GM23338 (cell line): ENCODE results near the gene TLR9. TPM values are rescaled to one million over a fixed set of nuclear protein-coding genes. Genes with fewer than 3 reads are reported as not detected.

ENCODE experiments used
- ATAC-seq: fragments of 200-7000 bp; cut with Tn5 transposase; 3 replicates; pipeline ENCODE4 v1.9.1; 2020
- DNase-seq: peaks from one replicate; pipeline ENCODE4 v3.0.0-alpha.2; 2015; ENCODE audit warnings: low spot score
- H2AFZ ChIP-seq: fragments of 200-600 bp; sonication (generic); 2 replicates; pipeline ENCODE4 v1.8.0; 2016; ENCODE audit warnings: antibody characterized with exemption, mild to moderate bottlenecking, moderate library complexity
- H3F3A ChIP-seq: fragments of 200-600 bp; sonication (generic); replicated peaks from 2 replicates; pipeline ENCODE4 v1.8.0; 2017; ENCODE audit warnings: antibody characterized with exemption, mixed run types, low read depth
- H3K27ac ChIP-seq: fragments of 200-600 bp; sonication (generic); 2 replicates; pipeline ENCODE4 v1.6.1; 2016; ENCODE audit warnings: low read depth
- H3K27me3 ChIP-seq: fragments of 200-600 bp; sonication (generic); 2 replicates; pipeline ENCODE4 v1.8.0; 2016; ENCODE audit warnings: mild to moderate bottlenecking, mixed run types, moderate library complexity; ENCODE audit not compliant: insufficient read depth
- H3K36me3 ChIP-seq: fragments of 200-600 bp; sonication (generic); 2 replicates; pipeline ENCODE4 v1.8.0; 2016; ENCODE audit warnings: mild to moderate bottlenecking; ENCODE audit not compliant: insufficient read depth
- H3K4me1 ChIP-seq: fragments of 200-600 bp; sonication (generic); 2 replicates; pipeline ENCODE4 v1.8.0; 2016; ENCODE audit warnings: mild to moderate bottlenecking, moderate library complexity; ENCODE audit not compliant: insufficient read depth
- H3K4me2 ChIP-seq: fragments of 200-600 bp; sonication (generic); 2 replicates; pipeline ENCODE4 v1.7.1; 2017; ENCODE audit warnings: mixed run types
- H3K4me3 ChIP-seq: fragments of 200-600 bp; sonication (generic); 2 replicates; pipeline ENCODE4 v1.6.1; 2016; ENCODE audit warnings: mixed run types
- H3K79me2 ChIP-seq: fragments of 200-600 bp; sonication (generic); replicated peaks from 2 replicates; pipeline ENCODE4 v1.8.0; 2017; ENCODE audit warnings: mild to moderate bottlenecking; ENCODE audit not compliant: insufficient read depth
- H3K9me2 ChIP-seq: fragments of 200-600 bp; sonication (generic); 2 replicates; pipeline ENCODE4 v1.8.0; 2017; ENCODE audit not compliant: insufficient read depth
- H4K20me1 ChIP-seq: fragments of 200-600 bp; sonication (generic); replicated peaks from 2 replicates; pipeline ENCODE4 v1.8.0; 2017; ENCODE audit warnings: mild to moderate bottlenecking; ENCODE audit not compliant: insufficient read depth
- H3K27ac Mint-ChIP-seq: 2 replicates; pipeline ENCODE4 v1.8.0; 2020; ENCODE audit warnings: inconsistent platforms, mild to moderate bottlenecking, moderate library complexity, mixed read lengths
- H3K27me3 Mint-ChIP-seq: 3 replicates; pipeline ENCODE4 v1.8.0; 2022; ENCODE audit warnings: low read depth, mild to moderate bottlenecking, moderate library complexity, mixed read lengths, inconsistent platforms; ENCODE audit not compliant: insufficient read depth, poor library complexity
- H3K36me3 Mint-ChIP-seq: 3 replicates; pipeline ENCODE4 v1.8.0; 2021; ENCODE audit warnings: low read depth, mild to moderate bottlenecking, inconsistent platforms, moderate library complexity, mixed read lengths
- H3K4me1 Mint-ChIP-seq: 3 replicates; pipeline ENCODE4 v1.8.0; 2020; ENCODE audit warnings: mild to moderate bottlenecking, inconsistent platforms, mixed read lengths
- H3K4me3 Mint-ChIP-seq: 3 replicates; pipeline ENCODE4 v1.8.0; 2021; ENCODE audit warnings: moderate library complexity, mild to moderate bottlenecking, inconsistent platforms, mixed read lengths
- H3K9me3 Mint-ChIP-seq: 3 replicates; pipeline ENCODE4 v1.8.0; 2020; ENCODE audit warnings: moderate library complexity, mild to moderate bottlenecking, inconsistent platforms, mixed read lengths
- CREB1 ChIP-seq: fragments of 250-450 bp; sonication (Bioruptor Pico); IDR thresholded peaks from 2 replicates; pipeline ENCODE4 v1.5.0; 2020; ENCODE audit warnings: low read depth, mild to moderate bottlenecking, moderate library complexity
- CTCF ChIP-seq, 2 experiments: fragments of 200-600 bp in 1 of 2; sonication (generic) in 1 of 2; conservative IDR thresholded peaks; 2 replicates each; pipeline versions ENCODE4 v1.5.1 to v1.6.1; 2016 to 2017; ENCODE audit warnings: antibody characterized with exemption in 2 of 2, low read depth in 2 of 2, mild to moderate bottlenecking in 2 of 2, moderate library complexity in 1 of 2
- ETS1 ChIP-seq: IDR thresholded peaks from 2 replicates; pipeline ENCODE4 v1.6.1; 2016; ENCODE audit warnings: antibody characterized with exemption
- EZH2phosphoT487 ChIP-seq: fragments of 200-600 bp; sonication (generic); IDR thresholded peaks from one replicate; pipeline ENCODE4 v1.8.1; 2018; ENCODE audit warnings: antibody characterized with exemption; ENCODE audit not compliant: unreplicated experiment
- NANOG ChIP-seq: IDR thresholded peaks from 2 replicates; pipeline ENCODE4 v1.6.1; 2016; ENCODE audit warnings: antibody characterized with exemption, borderline replicate concordance
- POLR2AphosphoS5 ChIP-seq: IDR thresholded peaks from 2 replicates; pipeline ENCODE4 v1.6.1; 2016; ENCODE audit warnings: antibody characterized with exemption, low read depth
- STAT1 ChIP-seq: IDR thresholded peaks from one replicate; pipeline ENCODE4 v1.6.1; 2016; ENCODE audit warnings: antibody characterized with exemption; ENCODE audit not compliant: unreplicated experiment
- ZNF114 ChIP-seq: fragments of 250-450 bp; sonication (Bioruptor Pico); IDR thresholded peaks from 2 replicates; pipeline ENCODE4 v1.5.0; 2020; ENCODE audit warnings: mild to moderate bottlenecking, moderate library complexity
- ZNF331 ChIP-seq: fragments of 250-450 bp; sonication (Bioruptor Pico); IDR thresholded peaks from 2 replicates; pipeline ENCODE4 v1.5.0; 2020; ENCODE audit warnings: low read depth, mild to moderate bottlenecking, moderate library complexity
- ZNF462 ChIP-seq: fragments of 250-450 bp; sonication (Bioruptor Pico); IDR thresholded peaks from 2 replicates; pipeline ENCODE4 v1.5.0; 2020; ENCODE audit warnings: mild to moderate bottlenecking, moderate library complexity
- polyA plus RNA-seq: library from polyadenylated mRNA; unstranded; fragments of >200 nt; fragmentation: Nextera tagmentation; extraction: Ambion mirVana; gene quantifications from 2 replicates; pipeline ENCODE4 v1.2.1, GENCODE V29; 2016
- total RNA-seq: library from RNA; depleted of rRNA; stranded (reverse); fragments of >200 nt; shearing (Covaris generic); gene quantifications from 2 replicates; pipeline ENCODE4 v1.2.3, GENCODE V29; 2014

TLR9 gene
- total and polyA plus RNA-seq, 2 experiments from 2014 or later: not detected

- peaks cover 3% of the 10 kb centered on the region; the same call in 1 of the 2 replicates for H3K36me3 ChIP-seq
- no peaks in the 10 kb centered on the region for H3K27me3 ChIP-seq
- Mint-ChIP-seq H3K9me3 (no peaks in the 10 kb centered on the region), H3K27me3 (peaks cover 14% of the 10 kb centered on the region), H3K27ac (peak overlapping the region; percentile 65), H3K4me1 (peaks cover 39% of the 10 kb centered on the region), H3K36me3 (peaks cover 18% of the 10 kb centered on the region), H3K4me3 (no peak overlapping the region)
- H3K79me2 ChIP-seq: peaks cover 22% of the 10 kb centered on the region
- H3K4me1 ChIP-seq: peaks cover 25% of the 10 kb centered on the region
- H3K4me2 ChIP-seq: no peak overlapping the region
- H3F3A ChIP-seq: peaks cover 8% of the 10 kb centered on the region; the same call in 1 of the 2 replicates
- H3K27ac ChIP-seq: no peak overlapping the region
- H2AFZ ChIP-seq: no peak overlapping the region
- ATAC-seq (no peak), DNase-seq (no peak)
- 0 out of 2 replicates have a peak, but pooled peaks cover 5% of the 10 kb centered on the region for H4K20me1 ChIP-seq
- no peak overlapping the region for H3K4me3 ChIP-seq
- no peak for TF ChIP-seq ETS1
- TF ChIP-seq CTCF (conservative IDR thresholded peaks at IDR 0.05; ENCODE audit: low read depth in 2 of 2): peak; percentile 12 to 18; a peak in 1 of 4 replicates
- no peaks in the 10 kb centered on the region for H3K9me2 ChIP-seq
These were observed 9.3 kb upstream of the TLR9 start for GRCh38 chr3:52234516-52235447.

- Histone ChIP-seq H3K4me3 (no peak overlapping the region), H3K79me2 (peaks cover 21% of the 10 kb centered on the region), H3K9me2 (no peaks in the 10 kb centered on the region), H3K4me1 (peaks cover 23% of the 10 kb centered on the region), H3F3A (peaks cover 10% of the 10 kb centered on the region; the same call in 1 of the 2 replicates), H4K20me1 (0 out of 2 replicates have a peak, but pooled peaks cover 5% of the 10 kb centered on the region), H3K4me2 (no peak overlapping the region), H3K27me3 (no peaks in the 10 kb centered on the region), H3K27ac (no peak overlapping the region), H3K36me3 (peaks cover 3% of the 10 kb centered on the region; the same call in 1 of the 2 replicates), H2AFZ (no peak overlapping the region)
- Mint-ChIP-seq H3K9me3 (no peaks in the 10 kb centered on the region), H3K4me1 (peaks cover 36% of the 10 kb centered on the region), H3K27me3 (peaks cover 10% of the 10 kb centered on the region), H3K36me3 (peaks cover 24% of the 10 kb centered on the region), H3K4me3 (no peak overlapping the region), H3K27ac (peak overlapping the region; percentile 83)
- DNase-seq (no peak), ATAC-seq (no peak)
- TF ChIP-seq CREB1 (CRISPR knock-in tag): no peak
- TF ChIP-seq STAT1: no peak
- TF ChIP-seq ZNF331 (CRISPR knock-in tag): no peak
- no peak for TF ChIP-seq ZNF462
- TF ChIP-seq EZH2phosphoT487: no peak
- TF ChIP-seq NANOG: no peak
- TF ChIP-seq POLR2AphosphoS5: no peak
- no peak for TF ChIP-seq ETS1
- no peak for TF ChIP-seq ZNF114 (CRISPR knock-in tag)
These were observed 8.5 kb upstream of the TLR9 start for GRCh38 chr3:52233968-52234367.
